HL-60 (cell line): Measurements from ENCODE around the gene RWDD1.

Experiments used
- POLR2AphosphoS5 ChIP-seq: IDR thresholded peaks from 2 replicates; pipeline ENCODE4 v1.6.1; 2012; ENCODE audit warnings: low read depth
- SPI1 ChIP-seq: IDR thresholded peaks from 2 replicates; pipeline ENCODE4 v1.6.1; 2012; ENCODE audit warnings: low read depth, mild to moderate bottlenecking, borderline replicate concordance
- TF ChIP-seq, protein P1 (sequence below): IDR thresholded peaks from 2 replicates; pipeline ENCODE4 v1.6.1; 2012; ENCODE audit warnings: low read depth; ENCODE audit not compliant: insufficient replicate concordance
- TF ChIP-seq, protein P2 (sequence below): IDR thresholded peaks from one replicate; pipeline ENCODE4 v1.5.1; 2011; ENCODE audit warnings: low read length, control low read depth, inconsistent platforms; ENCODE audit not compliant: insufficient read depth

DNA sequence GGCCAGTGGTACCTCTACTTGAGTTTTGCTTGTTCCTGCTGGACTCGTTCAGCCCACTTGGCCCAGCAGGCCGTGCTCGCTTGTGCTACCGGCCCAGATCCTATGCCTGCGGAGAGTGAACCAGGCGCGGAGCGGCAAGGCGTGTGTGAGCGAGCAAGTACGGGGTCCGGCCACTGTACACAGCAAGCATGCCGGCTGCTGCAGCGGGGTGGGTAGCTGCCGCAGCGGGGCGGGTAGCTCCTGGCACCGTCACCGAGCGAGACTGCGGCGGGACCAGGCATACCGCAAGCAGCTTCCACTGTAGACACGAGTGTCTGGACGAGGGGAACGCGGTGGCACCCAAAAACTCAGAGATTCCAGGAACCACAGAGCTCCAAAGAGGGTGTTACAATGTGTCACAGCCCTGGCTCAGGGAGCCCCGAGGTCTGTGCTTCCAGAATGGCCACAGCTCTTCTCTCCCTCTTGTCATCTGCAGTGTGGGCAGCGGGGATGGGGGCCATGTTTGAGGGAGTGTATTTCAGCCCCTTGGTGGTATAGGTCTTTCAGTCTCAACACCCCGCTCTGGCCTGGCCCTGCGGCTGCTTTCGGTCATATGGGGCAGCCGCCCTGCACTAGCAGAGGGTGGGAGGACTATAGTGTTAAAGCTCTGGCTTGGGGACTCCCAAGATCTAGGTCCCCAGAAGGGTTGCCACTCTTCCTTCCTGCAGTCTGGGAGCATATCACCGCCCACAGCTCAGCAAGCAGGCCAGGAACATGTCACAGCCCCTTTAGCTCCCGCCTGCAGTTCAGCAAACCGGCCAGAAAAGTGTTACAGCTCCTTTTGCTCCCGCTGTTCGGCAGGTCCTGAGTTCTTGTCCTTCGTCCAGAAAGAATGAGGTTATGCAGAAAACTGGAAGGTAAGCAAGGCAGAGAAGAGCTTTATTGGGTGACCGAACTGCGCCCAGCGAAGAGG, 6.1 kb upstream of the RWDD1 start:
- TF ChIP-seq, protein P1, sequence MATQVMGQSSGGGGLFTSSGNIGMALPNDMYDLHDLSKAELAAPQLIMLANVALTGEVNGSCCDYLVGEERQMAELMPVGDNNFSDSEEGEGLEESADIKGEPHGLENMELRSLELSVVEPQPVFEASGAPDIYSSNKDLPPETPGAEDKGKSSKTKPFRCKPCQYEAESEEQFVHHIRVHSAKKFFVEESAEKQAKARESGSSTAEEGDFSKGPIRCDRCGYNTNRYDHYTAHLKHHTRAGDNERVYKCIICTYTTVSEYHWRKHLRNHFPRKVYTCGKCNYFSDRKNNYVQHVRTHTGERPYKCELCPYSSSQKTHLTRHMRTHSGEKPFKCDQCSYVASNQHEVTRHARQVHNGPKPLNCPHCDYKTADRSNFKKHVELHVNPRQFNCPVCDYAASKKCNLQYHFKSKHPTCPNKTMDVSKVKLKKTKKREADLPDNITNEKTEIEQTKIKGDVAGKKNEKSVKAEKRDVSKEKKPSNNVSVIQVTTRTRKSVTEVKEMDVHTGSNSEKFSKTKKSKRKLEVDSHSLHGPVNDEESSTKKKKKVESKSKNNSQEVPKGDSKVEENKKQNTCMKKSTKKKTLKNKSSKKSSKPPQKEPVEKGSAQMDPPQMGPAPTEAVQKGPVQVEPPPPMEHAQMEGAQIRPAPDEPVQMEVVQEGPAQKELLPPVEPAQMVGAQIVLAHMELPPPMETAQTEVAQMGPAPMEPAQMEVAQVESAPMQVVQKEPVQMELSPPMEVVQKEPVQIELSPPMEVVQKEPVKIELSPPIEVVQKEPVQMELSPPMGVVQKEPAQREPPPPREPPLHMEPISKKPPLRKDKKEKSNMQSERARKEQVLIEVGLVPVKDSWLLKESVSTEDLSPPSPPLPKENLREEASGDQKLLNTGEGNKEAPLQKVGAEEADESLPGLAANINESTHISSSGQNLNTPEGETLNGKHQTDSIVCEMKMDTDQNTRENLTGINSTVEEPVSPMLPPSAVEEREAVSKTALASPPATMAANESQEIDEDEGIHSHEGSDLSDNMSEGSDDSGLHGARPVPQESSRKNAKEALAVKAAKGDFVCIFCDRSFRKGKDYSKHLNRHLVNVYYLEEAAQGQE = no peak
- TF ChIP-seq, protein P2, sequence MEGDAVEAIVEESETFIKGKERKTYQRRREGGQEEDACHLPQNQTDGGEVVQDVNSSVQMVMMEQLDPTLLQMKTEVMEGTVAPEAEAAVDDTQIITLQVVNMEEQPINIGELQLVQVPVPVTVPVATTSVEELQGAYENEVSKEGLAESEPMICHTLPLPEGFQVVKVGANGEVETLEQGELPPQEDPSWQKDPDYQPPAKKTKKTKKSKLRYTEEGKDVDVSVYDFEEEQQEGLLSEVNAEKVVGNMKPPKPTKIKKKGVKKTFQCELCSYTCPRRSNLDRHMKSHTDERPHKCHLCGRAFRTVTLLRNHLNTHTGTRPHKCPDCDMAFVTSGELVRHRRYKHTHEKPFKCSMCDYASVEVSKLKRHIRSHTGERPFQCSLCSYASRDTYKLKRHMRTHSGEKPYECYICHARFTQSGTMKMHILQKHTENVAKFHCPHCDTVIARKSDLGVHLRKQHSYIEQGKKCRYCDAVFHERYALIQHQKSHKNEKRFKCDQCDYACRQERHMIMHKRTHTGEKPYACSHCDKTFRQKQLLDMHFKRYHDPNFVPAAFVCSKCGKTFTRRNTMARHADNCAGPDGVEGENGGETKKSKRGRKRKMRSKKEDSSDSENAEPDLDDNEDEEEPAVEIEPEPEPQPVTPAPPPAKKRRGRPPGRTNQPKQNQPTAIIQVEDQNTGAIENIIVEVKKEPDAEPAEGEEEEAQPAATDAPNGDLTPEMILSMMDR = no peak
- TF ChIP-seq POLR2AphosphoS5 = no peak
- TF ChIP-seq SPI1 = no peak
